ENCODE data around the gene NPFFR2.

DNA sequence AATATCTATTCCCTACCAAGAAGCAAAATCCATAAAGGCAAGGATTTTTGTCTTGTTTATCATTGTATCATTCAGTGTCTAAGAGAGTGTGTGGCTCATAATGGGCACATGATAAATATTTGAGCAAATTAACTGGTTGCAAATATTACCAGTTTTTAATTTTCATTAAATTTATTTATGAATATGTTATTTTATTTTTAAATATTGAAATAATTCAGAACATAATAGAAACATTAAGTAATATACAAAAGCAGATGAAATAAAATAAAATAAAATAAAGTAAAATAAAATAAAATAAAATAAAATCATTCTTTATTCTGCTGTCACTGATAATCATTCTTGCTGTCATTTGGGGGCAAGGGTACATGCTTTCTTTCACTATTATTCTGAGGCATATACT is 120.9 kb downstream of the NPFFR2 start:
- TF ChIP-seq, protein P1, sequence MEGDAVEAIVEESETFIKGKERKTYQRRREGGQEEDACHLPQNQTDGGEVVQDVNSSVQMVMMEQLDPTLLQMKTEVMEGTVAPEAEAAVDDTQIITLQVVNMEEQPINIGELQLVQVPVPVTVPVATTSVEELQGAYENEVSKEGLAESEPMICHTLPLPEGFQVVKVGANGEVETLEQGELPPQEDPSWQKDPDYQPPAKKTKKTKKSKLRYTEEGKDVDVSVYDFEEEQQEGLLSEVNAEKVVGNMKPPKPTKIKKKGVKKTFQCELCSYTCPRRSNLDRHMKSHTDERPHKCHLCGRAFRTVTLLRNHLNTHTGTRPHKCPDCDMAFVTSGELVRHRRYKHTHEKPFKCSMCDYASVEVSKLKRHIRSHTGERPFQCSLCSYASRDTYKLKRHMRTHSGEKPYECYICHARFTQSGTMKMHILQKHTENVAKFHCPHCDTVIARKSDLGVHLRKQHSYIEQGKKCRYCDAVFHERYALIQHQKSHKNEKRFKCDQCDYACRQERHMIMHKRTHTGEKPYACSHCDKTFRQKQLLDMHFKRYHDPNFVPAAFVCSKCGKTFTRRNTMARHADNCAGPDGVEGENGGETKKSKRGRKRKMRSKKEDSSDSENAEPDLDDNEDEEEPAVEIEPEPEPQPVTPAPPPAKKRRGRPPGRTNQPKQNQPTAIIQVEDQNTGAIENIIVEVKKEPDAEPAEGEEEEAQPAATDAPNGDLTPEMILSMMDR (IDR thresholded peaks at IDR 0.05) = no peak
- TF ChIP-seq POLR2AphosphoS5 (IDR thresholded peaks at IDR 0.05) = no peak
